ENCODE measurements around the gene RAB15. TPM values are rescaled to one million over a fixed set of nuclear protein-coding genes. Genes with fewer than 3 reads are reported as not detected.
A peak's percentile ranks its signal among the peaks of the same experiment; 100 is the strongest.

RAB15 gene
- total RNA-seq, 1 experiment from 2014 or later = 20.6 TPM

- no peak overlapping the region for H2AFZ ChIP-seq (ENCODE audit: low read length)
- no peak for ATAC-seq
- peaks cover 2% of the 10 kb centered on the region; the same call in 1 of the 2 replicates for H3K36me3 ChIP-seq (ENCODE audit: low read depth, low read length)
- H4K20me1 ChIP-seq (ENCODE audit: low read length) = no peaks in the 10 kb centered on the region
- POLR2A ChIA-PET (ENCODE audit: unreplicated experiment) = no interaction called here
- H3K9ac ChIP-seq (ENCODE audit: low read length) = no peak overlapping the region
- no peaks in the 10 kb centered on the region for H3K79me2 ChIP-seq (ENCODE audit: low read length)
- TF ChIP-seq EZH2 (IDR thresholded peaks at IDR 0.05; ENCODE audit: low read length, unreplicated experiment) = no peak
- no peak overlapping the region for H3K27ac ChIP-seq (ENCODE audit: low read length)
- no peaks in the 10 kb centered on the region for H3K9me3 ChIP-seq (ENCODE audit: low read length)
- H3K4me1 ChIP-seq (ENCODE audit: insufficient read depth, low read length) = peaks cover 5% of the 10 kb centered on the region; the same call in 1 of the 2 replicates
- CTCF ChIA-PET = no interaction called here
- no peak overlapping the region for H3K4me2 ChIP-seq (ENCODE audit: low read length)
- H3K27me3 ChIP-seq (ENCODE audit: low read length) = no peaks in the 10 kb centered on the region
- H3K4me3 ChIP-seq (ENCODE audit: low read length) = no peak overlapping the region
- DNase-seq = no peak
- BruUV-seq (replicated peaks) = no TSS peak
- no peaks in the 10 kb centered on the region for H3F3A ChIP-seq (ENCODE audit: low read length, unreplicated experiment)
- no peaks in the 10 kb centered on the region for H3K9me2 ChIP-seq (replicated peaks; ENCODE audit: low read length)
- intact Hi-C loops (cut with micrococcal nuclease) = no loop called here
These were observed 32.9 kb downstream of the RAB15 start for GRCh38 chr14:64938972-64939816.

GRCh38 chr14:64937821-64938193 lies 34.3 kb downstream of the RAB15 start:
- no peak overlapping the region for H3K4me2 ChIP-seq (ENCODE audit: low read length)
- H3K79me2 ChIP-seq (ENCODE audit: low read length) = no peaks in the 10 kb centered on the region
- H3K27ac ChIP-seq (ENCODE audit: low read length) = no peak overlapping the region
- intact Hi-C loops (cut with micrococcal nuclease) = loop anchor here (1.0 kb wide), 1 partner anchor 45 kb away; no protein-coding TSS in a partner anchor
- H3K36me3 ChIP-seq (ENCODE audit: low read depth, low read length) = peaks cover 7% of the 10 kb centered on the region; the same call in 1 of the 2 replicates
- ChIA-PET POLR2A (ENCODE audit: unreplicated experiment) (no interaction called here), CTCF (no interaction called here)
- no peaks in the 10 kb centered on the region for H3K27me3 ChIP-seq (ENCODE audit: low read length)
- TF ChIP-seq CTCF (conservative IDR thresholded peaks at IDR 0.05; ENCODE audit: low read depth, low read length) (peak; percentile 66), EZH2 (IDR thresholded peaks at IDR 0.05; ENCODE audit: low read length, unreplicated experiment) (no peak), EZH2phosphoT487 (IDR thresholded peaks at IDR 0.05; ENCODE audit: borderline replicate concordance, low read length) (no peak)
- no peaks in the 10 kb centered on the region for H4K20me1 ChIP-seq (ENCODE audit: low read length)
- H3K9ac ChIP-seq (ENCODE audit: low read length) = no peak overlapping the region
- H3K4me1 ChIP-seq (ENCODE audit: insufficient read depth, low read length) = peaks cover 5% of the 10 kb centered on the region; the same call in 1 of the 2 replicates
- H3K4me3 ChIP-seq (ENCODE audit: low read length) = no peak overlapping the region
- H3K9me2 ChIP-seq (replicated peaks; ENCODE audit: low read length) = no peaks in the 10 kb centered on the region
- H3K9me3 ChIP-seq (ENCODE audit: low read length) = no peaks in the 10 kb centered on the region
- no peak overlapping the region for H2AFZ ChIP-seq (ENCODE audit: low read length)
- no TSS peak for BruUV-seq (replicated peaks)
- no peaks in the 10 kb centered on the region for H3F3A ChIP-seq (ENCODE audit: low read length, unreplicated experiment)
- DNase-seq = peak; percentile 52
- ATAC-seq = peak; percentile 74

GRCh38 chr14:64937171-64937820 lies 34.8 kb downstream of the RAB15 start:
- H3K27ac ChIP-seq (ENCODE audit: low read length) = no peak overlapping the region
- ATAC-seq (peak; percentile 16), DNase-seq (no peak)
- CTCF ChIA-PET = no interaction called here
- H3K79me2 ChIP-seq (ENCODE audit: low read length) = no peaks in the 10 kb centered on the region
- H3K4me3 ChIP-seq (ENCODE audit: low read length) = no peak overlapping the region
- no peaks in the 10 kb centered on the region for H3F3A ChIP-seq (ENCODE audit: low read length, unreplicated experiment)
- BruUV-seq (replicated peaks) = no TSS peak
- H2AFZ ChIP-seq (ENCODE audit: low read length) = no peak overlapping the region
- intact Hi-C loops (cut with micrococcal nuclease) = loop anchor here (1.0 kb wide), 1 partner anchor 46 kb away; no protein-coding TSS in a partner anchor
- H3K27me3 ChIP-seq (ENCODE audit: low read length) = no peaks in the 10 kb centered on the region
- no peak for TF ChIP-seq CTCF (conservative IDR thresholded peaks at IDR 0.05; ENCODE audit: low read depth, low read length)
- TF ChIP-seq EZH2 (IDR thresholded peaks at IDR 0.05; ENCODE audit: low read length, unreplicated experiment) = no peak
- TF ChIP-seq EZH2phosphoT487 (IDR thresholded peaks at IDR 0.05; ENCODE audit: borderline replicate concordance, low read length) = no peak
- no peak overlapping the region for H3K4me2 ChIP-seq (ENCODE audit: low read length)
- H3K9ac ChIP-seq (ENCODE audit: low read length) = no peak overlapping the region
- no peaks in the 10 kb centered on the region for H3K9me2 ChIP-seq (replicated peaks; ENCODE audit: low read length)
- POLR2A ChIA-PET (ENCODE audit: unreplicated experiment) = interaction anchor here (0.7 kb wide), 1 partner anchor 12 kb away, joined by 3 read pairs; no protein-coding TSS in a partner anchor
- peaks cover under 1% of the 10 kb centered on the region; the same call in 1 of the 2 replicates for H3K4me1 ChIP-seq (ENCODE audit: insufficient read depth, low read length)
- H4K20me1 ChIP-seq (ENCODE audit: low read length) = no peaks in the 10 kb centered on the region
- H3K36me3 ChIP-seq (ENCODE audit: low read depth, low read length) = peaks cover 11% of the 10 kb centered on the region; the same call in 1 of the 2 replicates
- no peaks in the 10 kb centered on the region for H3K9me3 ChIP-seq (ENCODE audit: low read length)

All from PC-3 (cell line).